ENCODE measurements around the gene M6PR.
A peak's percentile ranks its signal among the peaks of the same experiment; 100 is the strongest.
"Not testable (repeated sequence)": the region's sequence is repeated elsewhere in the genome, so short reads cannot be mapped to it uniquely, and the experiment has no call there.

The M6PR gene

DNA sequence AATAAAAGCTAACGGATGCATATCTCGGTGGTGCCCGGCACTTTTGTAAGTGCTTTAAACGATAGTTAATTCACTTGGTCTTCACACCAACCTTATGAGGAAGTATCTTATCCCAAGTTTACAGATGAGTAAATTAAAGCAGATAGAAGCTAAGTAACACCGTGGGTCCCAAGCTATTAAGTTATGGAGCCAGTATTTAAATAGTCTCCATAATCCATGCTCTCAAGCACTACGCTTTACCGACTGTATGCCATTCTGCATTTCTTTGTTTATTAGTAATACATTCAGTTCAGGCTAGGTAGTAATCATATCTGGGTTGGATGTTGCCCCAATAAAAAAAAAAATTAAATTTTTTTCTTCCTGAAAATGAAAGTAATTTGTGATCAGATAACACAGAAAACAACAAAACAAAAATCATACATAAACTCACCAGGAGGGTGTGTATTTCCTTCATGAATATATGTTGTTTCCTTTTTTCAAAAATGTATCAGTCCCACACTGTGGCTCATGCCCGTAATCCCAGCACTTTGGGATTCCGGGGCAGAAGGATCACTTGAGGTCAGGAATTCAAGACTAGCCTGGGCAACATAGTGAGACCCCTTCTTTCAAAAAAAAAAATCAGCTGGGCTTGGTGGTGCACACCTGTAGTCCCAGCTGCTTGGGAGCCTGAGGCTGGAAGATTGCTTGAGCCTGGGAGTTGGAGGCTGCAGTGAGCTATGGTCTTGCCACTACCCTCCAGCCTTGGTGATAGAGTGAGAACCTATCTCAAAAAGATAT lies 1.4 kb upstream of the M6PR start:
- DNase-seq (ENCODE audit: low spot score) = peak; percentile 51

DNA sequence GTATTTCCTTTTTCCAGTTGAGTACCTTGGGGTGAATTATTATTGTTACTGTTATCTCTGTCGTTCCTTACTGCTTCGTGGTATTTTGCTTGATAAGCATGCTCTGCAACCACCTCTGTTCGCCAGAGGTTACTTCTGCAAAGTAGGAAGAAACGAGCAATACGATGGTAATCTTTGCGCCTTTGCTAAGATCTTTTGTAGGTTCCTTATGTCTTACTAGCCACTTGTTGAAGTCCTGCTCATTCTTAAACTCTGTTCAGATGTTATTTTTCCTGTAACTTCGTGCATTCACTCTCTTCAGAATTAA lies 729 bp upstream of the M6PR start:
- DNase-seq (ENCODE audit: low spot score) = no peak

DNA sequence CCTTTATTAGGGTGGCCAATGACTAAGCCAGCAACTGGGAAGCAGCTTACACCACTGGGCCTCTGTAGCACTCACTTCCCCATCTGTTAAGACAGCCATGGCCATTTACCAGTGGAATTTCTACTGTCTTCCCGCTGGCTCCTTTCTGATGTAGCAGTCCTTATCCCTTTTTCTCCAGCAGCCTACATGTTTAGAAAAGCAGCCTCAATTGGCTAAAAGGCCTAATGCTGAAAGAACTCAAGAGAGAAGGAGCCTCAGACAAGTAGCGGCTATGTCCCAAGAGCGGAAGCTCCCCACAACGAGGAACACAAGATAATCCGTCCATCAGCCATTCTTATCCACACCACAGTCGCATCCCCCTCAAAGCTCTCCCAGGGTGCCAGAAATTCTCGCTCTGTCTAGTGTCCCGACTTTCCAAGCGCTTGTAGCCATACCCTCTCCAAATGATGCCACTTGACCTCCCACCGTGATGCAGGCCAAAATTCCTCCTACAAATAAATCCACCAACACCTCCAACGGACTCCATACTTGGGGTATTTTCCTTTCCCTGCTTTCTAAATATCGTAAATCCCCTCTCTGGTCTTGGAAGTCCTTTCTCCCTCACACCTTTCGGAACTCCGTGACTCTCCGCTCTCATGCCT lies 624 bp downstream of the M6PR start:
- no peak for DNase-seq (ENCODE audit: low spot score)

DNA sequence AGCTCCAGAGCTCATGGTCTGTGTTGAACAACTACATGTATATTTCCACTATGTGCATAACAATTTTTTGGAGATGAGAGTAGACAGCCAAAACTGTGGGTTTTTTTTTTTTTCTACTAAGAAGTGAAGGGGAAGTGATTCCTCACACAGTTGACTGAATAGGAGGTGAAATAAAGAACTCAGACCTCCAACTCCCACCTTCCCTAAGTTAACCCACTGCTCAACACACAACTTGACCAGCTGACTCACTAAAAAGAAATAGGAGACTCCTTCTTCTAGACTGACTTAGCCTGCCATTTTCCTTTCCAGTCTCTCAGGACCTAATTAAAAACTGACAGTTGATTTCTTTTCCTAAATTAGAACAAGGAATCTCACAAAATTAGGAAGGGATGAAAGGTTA lies 1.7 kb downstream of the M6PR start:
- DNase-seq (ENCODE audit: low spot score) = no peak

DNA sequence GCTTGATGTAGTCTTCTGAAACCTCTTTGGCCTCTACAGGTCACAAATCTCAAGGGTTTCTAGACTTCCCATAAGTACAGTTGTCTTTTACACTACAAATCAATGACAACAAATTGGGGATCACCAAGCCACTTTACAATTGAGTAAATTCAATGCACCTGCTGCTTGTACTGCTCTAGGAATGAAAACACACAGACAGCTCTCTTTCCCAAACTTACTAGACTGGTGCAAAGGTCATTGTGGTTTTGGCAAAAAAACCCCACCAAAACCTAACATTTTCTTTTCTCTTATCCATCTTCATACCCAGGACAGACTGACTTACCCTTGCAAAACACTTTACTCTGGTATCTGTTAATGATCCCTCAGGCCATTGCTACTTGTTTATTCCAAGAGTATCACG lies 2.7 kb downstream of the M6PR start:
- DNase-seq (ENCODE audit: low spot score) = no peak

DNA sequence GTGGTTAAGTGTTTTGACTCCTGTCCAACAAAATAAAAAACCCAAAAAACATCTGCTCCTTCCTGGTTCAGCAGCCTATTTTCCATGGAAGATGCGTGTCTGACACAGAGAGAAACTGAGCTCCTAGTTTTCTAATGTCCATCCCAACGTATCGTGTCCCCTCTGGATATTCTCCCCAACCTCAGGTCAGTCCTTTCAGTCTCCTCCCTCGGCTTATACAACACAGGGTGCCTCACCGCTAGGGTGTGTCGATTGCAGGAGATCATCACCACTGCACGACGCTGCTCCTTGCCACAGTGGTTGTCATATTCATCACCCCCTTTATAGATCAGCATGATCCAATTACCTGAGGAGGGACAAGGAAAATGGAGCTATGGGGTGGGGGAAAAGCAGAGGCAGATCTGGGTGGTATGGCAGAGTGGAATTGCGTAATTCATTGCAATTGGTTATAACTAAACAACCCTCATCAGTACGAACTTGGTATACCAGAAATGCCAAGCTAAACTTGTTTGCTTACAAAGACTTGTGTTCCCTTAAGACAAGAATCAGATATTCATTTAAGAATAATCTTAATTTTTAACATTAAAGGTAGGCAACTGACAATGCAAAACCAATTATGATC lies 5.8 kb downstream of the M6PR start:
- DNase-seq (ENCODE audit: low spot score) = no peak

DNA sequence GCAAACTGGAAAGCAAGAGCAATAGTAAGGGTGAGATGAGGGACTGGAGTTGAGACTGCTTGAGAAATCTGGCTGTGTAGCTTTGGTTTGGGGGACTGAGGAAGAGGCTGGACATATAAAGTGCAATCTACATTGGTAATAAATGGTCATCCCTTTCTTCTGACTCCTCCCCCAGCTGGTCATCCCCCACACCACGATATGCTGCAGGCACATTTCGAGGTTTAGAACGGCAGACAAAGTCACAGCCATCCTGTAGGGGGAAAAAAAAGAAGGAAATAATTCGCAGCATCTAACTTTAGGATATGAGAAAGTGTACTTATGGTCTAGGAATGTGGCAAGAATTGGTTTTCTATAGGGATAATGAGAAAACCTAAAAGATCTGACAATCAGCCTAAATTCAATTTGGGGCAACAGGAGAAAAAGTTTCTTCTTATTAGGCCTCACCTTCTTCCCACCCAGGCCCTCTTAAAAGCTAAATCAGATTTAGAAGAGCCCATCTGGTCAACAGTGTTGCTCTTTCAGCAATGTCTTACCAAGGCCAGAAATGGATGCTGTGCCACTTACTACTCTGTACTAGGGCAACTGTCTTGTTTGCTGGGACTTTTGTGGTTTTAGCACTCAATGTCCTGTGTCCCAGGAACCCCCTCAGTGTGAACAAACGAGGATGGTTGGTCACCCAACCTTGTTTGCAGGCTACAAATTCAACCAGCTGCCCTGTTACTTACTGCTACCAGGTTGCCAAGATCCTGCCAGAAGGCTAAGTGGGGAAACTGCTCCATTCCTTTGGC lies 7.6 kb downstream of the M6PR start:
- no peak for DNase-seq (ENCODE audit: low spot score)

DNA sequence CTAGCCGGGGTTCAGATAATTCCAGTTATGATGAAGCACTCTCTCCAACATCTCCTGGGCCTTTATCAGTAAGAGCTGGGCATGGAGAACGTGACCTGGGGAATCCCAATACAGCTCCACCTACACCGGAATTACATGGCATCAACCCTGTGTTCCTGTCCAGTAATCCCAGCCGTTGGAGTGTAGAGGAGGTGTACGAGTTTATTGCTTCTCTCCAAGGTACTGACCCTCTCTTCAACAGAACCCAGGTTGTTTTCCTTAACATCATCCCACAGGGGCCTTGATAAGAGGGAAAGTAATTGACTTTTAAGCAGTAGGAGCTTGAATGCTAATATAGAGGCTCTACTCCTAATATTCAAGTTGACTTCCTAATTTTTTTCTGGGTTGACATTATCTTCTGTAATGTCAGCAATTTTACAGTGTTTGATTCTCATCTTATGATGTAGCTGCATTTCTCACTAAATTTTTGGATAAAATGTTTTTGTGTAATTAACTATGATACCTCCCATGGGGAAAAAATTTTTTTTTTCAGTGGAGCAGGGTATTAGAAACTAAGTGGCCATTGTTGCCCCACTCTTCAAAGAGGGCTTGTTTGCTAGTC lies 11.5 kb downstream of the M6PR start:
- not testable (repeated sequence) for DNase-seq (ENCODE audit: low spot score)

DNA sequence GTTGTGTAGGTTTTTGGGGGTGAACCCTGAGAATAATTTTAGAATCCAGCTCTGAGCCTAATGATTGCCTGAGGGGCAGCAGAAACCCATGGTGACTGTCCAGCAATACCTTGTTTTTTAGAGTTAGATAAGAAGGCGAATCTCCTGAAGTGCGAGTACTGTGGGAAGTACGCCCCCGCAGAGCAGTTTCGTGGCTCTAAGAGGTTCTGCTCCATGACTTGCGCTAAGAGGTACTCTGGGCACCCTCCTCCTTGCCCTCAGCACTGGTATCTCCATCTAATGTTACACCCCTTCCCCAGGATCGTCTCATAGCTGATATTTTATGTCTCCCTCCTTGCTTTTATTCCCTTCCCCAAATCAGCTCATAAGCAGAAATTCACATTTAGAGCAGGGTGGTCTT lies 12.7 kb downstream of the M6PR start:
- DNase-seq (ENCODE audit: low spot score) = no peak

DNA sequence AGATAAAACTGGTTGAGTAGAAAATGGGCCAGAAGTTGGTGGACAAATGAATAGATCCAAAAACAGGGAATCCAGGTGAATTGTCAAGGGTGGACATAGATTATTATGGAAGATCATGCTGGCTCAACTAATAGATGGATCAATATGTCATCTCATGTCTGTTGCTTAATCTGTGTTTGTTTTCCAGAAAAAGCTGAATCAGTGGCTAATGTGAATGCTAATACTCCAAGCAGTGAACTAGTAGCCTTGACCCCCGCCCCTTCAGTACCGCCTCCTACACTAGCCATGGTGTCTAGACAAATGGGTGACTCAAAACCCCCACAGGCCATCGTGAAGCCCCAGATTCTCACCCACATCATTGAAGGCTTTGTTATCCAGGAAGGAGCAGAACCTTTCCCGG lies 15.4 kb downstream of the M6PR start:
- not testable (repeated sequence) for DNase-seq (ENCODE audit: low spot score)

DNA sequence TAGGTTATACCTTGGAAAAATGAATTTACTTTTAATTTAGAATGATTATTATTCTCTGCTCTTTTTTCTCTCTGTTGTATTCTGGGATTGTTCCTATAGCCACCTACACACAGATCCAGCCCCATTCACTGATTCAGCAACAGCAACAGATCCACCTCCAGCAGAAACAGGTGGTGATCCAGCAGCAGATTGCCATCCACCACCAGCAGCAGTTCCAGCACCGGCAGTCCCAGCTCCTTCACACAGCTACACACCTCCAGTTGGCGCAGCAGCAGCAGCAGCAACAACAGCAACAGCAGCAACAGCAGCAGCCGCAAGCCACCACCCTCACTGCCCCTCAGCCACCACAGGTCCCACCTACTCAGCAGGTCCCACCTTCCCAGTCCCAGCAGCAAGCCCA lies 17.0 kb downstream of the M6PR start:
- DNase-seq (ENCODE audit: low spot score) = not testable (repeated sequence)

DNA sequence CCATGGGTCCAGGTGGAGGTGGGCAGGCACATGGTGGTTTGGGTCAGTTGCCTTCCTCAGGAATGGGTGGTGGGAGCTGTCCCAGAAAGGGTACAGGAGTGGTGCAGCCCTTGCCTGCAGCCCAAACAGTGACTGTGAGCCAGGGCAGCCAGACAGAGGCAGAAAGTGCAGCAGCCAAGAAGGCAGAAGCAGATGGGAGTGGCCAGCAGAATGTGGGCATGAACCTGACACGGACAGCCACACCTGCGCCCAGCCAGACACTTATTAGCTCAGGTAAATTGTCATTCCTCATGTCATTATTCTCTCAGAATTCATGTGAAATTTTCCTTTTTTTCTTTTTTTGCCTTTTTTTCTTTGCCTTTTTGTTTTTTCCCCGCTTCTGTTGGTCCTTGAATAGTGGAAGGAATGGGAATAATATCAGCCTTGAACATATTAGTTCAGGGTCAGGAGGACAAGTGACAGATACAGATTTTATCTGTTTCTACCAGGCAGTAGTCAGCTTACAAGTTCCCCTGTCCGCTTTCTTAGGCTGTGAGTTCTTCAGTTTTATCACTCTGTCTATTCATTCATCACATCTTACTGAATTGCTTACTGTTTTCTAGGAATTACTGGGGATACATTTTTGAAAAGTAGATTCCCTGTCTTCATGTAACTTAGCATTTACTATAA lies 18.7 kb downstream of the M6PR start:
- DNase-seq (ENCODE audit: low spot score) = not testable (repeated sequence)

DNA sequence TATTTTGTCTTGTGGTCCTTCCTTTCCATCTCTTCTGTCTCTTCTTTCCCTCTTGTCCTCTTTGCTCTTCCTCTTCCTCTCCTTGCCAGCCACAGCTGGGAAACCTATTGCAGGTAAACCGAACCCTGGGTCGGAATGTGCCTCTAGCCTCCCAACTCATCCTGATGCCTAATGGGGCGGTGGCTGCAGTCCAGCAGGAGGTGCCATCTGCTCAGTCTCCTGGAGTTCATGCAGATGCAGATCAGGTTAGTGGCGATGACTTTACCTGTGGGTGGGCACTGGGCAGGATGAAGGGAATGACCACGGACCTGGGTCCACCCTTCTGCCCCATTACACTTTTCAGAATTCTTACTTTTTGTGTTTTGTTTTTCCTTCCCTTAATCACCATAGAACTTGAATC lies 26.9 kb downstream of the M6PR start:
- no peak for DNase-seq (ENCODE audit: low spot score)

DNA sequence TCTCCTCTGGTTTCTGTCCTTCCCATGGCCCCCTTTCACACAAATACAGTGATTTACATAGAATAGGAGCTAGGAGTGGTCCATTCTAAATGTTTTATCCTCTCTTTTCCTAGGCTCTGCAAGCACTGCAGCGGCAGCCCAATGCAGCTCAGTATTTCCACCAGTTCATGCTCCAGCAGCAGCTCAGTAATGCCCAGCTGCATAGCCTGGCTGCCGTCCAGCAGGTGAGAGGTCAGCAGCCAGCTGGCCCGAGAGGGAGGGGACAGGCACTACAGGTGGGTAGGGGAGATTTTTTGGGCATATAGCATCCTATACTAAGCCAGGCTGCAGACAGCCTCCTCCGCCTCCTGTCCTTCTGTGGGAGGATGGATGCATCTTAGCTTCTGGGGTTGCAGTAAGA lies 29.8 kb downstream of the M6PR start:
- not testable (repeated sequence) for DNase-seq (ENCODE audit: low spot score)

DNA sequence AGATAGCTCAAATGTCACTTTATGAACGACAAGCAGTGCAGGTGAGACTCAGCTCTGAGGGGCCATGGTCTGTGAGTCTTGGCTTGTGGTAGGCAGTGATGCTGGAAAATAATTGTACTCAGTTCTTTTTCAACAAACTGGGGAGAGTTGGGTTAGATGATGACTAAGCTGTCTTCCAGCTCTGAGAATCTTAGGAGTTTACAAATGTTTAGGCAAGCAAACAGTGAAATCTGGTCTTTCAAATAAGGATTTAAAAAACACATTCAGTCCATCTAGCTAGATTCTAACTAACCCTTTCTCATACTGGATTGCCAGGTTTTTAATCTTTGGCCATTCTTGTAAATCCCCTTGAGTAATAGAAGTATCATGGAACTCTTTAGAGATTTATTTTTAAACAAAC lies 31.7 kb downstream of the M6PR start:
- no peak for DNase-seq (ENCODE audit: low spot score)

DNA sequence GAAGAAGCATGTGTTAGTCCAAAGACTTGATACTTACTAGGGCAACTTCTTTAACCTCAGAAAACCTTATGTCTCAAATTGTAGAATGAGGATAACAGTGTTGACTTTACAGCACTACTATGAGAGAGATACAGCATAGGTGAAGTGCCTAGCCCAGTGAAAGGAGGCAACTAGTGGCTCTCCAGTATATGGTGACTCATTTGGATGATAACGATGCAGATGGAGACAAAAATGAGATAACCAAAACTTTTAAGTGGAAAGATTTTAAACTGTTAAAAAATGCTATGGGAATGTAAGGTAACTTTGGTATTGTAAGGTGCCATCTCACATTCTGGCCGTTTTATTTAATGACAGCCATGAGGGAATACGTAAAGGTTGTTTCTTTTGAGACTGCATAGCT lies 32.4 kb downstream of the M6PR start:
- no peak for DNase-seq (ENCODE audit: low spot score)

DNA sequence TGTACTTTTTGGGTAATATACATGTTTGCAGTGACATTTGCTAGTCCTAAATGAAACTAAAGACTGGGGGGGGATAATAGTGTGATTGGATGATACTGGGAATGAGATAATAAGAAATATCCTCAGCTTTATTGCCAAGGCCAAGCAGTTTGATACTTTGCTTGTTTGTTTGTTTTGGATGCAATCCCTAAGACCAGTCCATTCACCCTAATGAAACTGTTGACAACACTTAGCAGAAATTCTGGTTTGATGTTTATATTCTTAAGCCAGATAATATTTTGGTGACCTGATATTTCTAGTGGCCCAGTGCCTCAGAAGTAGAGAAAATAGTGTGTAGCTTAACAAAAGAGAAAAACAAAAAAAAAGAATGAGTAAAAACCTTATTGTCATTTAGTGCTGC lies 33.3 kb downstream of the M6PR start:
- no peak for DNase-seq (ENCODE audit: low spot score)

DNA sequence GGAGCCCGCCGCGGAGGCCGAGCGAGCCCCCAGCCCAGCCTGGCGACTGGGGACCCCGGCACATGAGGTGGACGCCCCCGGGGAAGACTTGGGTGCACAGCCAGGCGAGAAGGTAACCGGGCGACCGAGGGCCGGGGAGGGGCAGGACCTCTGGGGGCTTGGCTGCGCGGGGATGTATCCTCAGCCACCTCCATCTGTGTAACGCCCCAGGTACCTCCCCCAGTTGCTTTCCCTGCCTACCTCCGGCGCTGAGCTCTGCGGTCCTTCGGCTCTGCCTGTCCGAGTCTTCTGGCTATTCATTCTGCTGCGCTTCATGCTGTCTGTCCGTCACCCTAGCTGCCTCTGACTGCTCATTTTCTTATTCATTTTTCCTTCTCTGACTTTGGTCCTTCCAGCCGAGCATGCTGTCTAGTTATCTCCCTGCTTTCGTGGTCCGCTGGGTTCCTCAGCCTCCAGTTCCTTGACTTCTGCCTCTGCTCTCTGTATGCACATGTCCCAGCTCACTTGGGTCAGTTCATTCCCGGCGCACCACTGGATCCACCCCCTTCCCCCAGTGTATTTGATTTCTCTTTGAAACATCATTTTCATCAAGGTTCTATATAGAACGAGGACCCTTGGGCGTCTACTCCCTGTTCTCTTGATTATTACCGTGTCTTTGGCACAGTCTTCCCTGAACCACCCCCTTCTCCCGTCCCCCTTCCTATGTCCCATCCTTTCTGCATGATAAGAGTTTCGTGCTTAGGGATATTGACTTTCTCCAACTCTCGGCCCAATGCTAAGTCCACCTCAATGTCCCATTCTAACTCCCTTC lies 34.5 kb downstream of the M6PR start:
- DNase-seq (ENCODE audit: low spot score) = peak; percentile 57

DNA sequence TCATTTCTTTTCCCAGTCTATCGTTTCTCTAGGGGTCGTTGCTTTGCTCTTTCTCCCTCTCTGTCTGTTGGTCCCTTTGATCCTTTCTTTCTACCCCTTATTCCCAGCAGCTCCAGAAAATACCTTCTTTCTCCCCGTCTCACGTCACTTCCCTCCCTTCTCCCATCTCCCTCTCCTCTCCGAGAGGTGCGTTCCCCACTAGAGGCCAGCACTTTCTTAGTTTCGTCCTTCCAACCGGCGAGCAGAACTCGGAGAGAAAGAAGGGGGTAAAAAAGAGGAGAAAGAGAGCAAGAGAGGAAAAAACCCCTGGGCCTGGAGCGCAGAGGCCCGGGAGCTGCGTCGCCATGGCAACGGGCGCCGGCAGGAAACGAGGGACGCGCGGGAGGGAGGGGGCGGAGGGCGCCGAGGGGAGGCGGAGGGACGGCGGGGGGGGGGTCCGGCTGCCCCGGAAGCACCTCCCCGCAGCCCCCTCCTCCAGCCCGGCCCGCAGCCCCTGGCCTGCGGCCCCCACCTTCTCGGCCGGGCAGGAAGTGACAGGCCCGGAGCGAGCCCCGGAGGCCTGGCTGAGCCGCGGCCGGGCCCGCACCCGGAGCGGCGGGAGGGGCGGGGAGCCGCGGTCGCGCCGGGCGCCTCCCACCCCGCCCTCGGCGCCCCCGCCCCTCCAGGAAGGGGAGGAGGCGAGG lies 35.3 kb downstream of the M6PR start, which contains the start of gene PHC1:
Gene PHC1 (plus strand): TSS at position 477 of the 683 bp plus-strand sequence. CDS start 3,169 bp downstream, outside the sequence.
- DNase-seq (ENCODE audit: low spot score) = peak; percentile 75

DNA sequence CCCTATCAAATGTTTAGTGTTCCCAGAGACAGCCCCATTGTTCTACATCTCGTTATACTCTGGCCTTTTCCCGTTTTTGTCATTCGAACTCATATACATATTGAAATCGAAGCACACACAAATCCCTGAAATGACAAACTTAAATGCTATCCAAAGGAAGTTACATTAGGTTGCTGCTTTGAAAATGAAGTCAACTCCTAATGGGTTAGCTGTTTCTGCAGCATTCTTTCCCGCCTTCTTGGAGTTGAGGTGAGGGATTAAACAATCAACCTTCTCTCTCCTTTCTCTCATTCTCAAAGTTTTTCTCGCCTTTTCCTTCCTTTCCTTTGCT lies 35.8 kb downstream of the M6PR start:
- no peak for DNase-seq (ENCODE audit: low spot score)
